ENCODE results near the gene FGD6. TPM values are rescaled to one million over a fixed set of nuclear protein-coding genes. Genes with fewer than 3 reads are reported as not detected.
A peak's percentile ranks its signal among the peaks of the same experiment; 100 is the strongest.
"Not testable (repeated sequence)": the region's sequence is repeated elsewhere in the genome, so short reads cannot be mapped to it uniquely, and the experiment has no call there.

The FGD6 gene
- total RNA-seq, 1 donor from 2014 or later, result 8.6 TPM

GRCh38 chr12:95114766-95115405 is 102.4 kb downstream of the FGD6 start:
- H3K9me3 Mint-ChIP-seq (ENCODE audit: low read depth), result no peaks in the 10 kb centered on the region
- TF ChIP-seq CTCF (IDR thresholded peaks at IDR 0.05), result no peak
- peaks cover 14% of the 10 kb centered on the region for H3K36me3 Mint-ChIP-seq (ENCODE audit: low read depth)
- no peaks in the 10 kb centered on the region for H3K27me3 Mint-ChIP-seq (ENCODE audit: low read depth)
- H3K27ac Mint-ChIP-seq (ENCODE audit: unreplicated experiment), result no peak overlapping the region
- peaks cover 29% of the 10 kb centered on the region for H3K4me1 Mint-ChIP-seq (ENCODE audit: low read depth)
- no peak for DNase-seq (ENCODE audit: low spot score)
- H3K4me3 Mint-ChIP-seq (ENCODE audit: unreplicated experiment), result no peak overlapping the region

DNA sequence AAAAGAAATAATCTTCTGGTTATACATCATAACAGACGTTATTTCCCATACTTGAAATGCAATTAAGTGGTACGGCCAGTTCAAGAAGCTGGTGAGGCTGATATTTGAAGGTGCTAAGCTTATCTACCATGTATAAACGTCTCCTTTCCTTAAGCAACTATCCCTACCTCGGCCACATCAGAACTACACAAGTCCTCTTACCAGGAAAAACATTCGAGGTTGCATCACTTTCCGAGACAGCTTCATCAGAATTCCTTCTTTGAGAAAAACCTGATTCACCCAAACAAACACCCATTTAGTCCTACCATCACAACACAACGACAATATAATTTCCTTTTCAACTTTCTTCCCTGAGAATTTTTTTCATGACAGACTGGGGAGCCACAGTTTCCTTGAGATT is 109.9 kb downstream of the FGD6 start:
- TF ChIP-seq CTCF (IDR thresholded peaks at IDR 0.05), result no peak
- Mint-ChIP-seq H3K27ac (ENCODE audit: unreplicated experiment) (no peak overlapping the region), H3K9me3 (ENCODE audit: low read depth) (no peaks in the 10 kb centered on the region), H3K4me3 (ENCODE audit: unreplicated experiment) (no peak overlapping the region), H3K27me3 (ENCODE audit: low read depth) (no peaks in the 10 kb centered on the region), H3K4me1 (ENCODE audit: low read depth) (peaks cover 17% of the 10 kb centered on the region), H3K36me3 (ENCODE audit: low read depth) (peaks cover 17% of the 10 kb centered on the region)
- no peak for DNase-seq (ENCODE audit: low spot score)

GRCh38 chr12:95105540-95105939 is 111.7 kb downstream of the FGD6 start:
- DNase-seq (ENCODE audit: low spot score), result no peak
- H3K4me3 Mint-ChIP-seq (ENCODE audit: unreplicated experiment), result no peak overlapping the region
- H3K4me1 Mint-ChIP-seq (ENCODE audit: low read depth), result peaks cover 17% of the 10 kb centered on the region
- peaks cover 15% of the 10 kb centered on the region for H3K36me3 Mint-ChIP-seq (ENCODE audit: low read depth)
- no peak overlapping the region for H3K27ac Mint-ChIP-seq (ENCODE audit: unreplicated experiment)
- H3K27me3 Mint-ChIP-seq (ENCODE audit: low read depth), result no peaks in the 10 kb centered on the region
- no peaks in the 10 kb centered on the region for H3K9me3 Mint-ChIP-seq (ENCODE audit: low read depth)
- TF ChIP-seq CTCF (IDR thresholded peaks at IDR 0.05), result no peak

DNA sequence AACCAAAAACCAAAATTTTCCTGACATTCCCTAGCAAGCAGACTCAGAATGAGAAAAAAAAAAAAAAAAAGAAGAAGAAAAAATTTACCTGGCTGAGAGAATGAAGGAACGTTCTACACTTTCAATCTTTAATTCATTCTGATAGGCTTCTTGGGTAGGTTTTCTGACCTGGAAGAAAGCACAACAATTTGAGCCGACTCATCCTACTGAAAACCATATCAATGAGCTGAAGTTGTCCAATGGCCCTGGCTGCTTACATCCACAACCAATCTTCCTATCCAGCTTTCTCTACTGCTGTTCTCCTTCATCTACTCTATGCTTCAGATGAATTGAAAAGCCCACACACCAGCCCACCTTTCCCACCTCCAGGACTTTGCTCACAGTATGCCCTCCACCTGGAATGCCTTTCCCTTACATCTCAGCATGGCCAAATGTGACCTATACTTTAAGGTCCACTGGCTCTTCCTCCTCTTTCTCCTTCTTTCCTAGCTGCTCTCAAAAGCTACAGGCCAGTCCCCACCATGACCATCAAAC is 112.3 kb downstream of the FGD6 start:
- peaks cover 17% of the 10 kb centered on the region for H3K4me1 Mint-ChIP-seq (ENCODE audit: low read depth)
- H3K36me3 Mint-ChIP-seq (ENCODE audit: low read depth), result peaks cover 20% of the 10 kb centered on the region
- no peak for DNase-seq (ENCODE audit: low spot score)
- H3K27me3 Mint-ChIP-seq (ENCODE audit: low read depth), result no peaks in the 10 kb centered on the region
- TF ChIP-seq CTCF (IDR thresholded peaks at IDR 0.05), result no peak
- H3K27ac Mint-ChIP-seq (ENCODE audit: unreplicated experiment), result no peak overlapping the region
- no peak overlapping the region for H3K4me3 Mint-ChIP-seq (ENCODE audit: unreplicated experiment)
- H3K9me3 Mint-ChIP-seq (ENCODE audit: low read depth), result no peaks in the 10 kb centered on the region

GRCh38 chr12:95102916-95103671 is 114.2 kb downstream of the FGD6 start:
- Mint-ChIP-seq H3K27me3 (ENCODE audit: low read depth) (no peaks in the 10 kb centered on the region), H3K36me3 (ENCODE audit: low read depth) (peaks cover 21% of the 10 kb centered on the region), H3K27ac (ENCODE audit: unreplicated experiment) (peak overlapping the region; percentile 50), H3K4me3 (ENCODE audit: unreplicated experiment) (no peak overlapping the region), H3K4me1 (ENCODE audit: low read depth) (peaks cover 22% of the 10 kb centered on the region), H3K9me3 (ENCODE audit: low read depth) (no peaks in the 10 kb centered on the region)
- DNase-seq (ENCODE audit: low spot score), result no peak
- TF ChIP-seq CTCF (IDR thresholded peaks at IDR 0.05), result no peak

DNA sequence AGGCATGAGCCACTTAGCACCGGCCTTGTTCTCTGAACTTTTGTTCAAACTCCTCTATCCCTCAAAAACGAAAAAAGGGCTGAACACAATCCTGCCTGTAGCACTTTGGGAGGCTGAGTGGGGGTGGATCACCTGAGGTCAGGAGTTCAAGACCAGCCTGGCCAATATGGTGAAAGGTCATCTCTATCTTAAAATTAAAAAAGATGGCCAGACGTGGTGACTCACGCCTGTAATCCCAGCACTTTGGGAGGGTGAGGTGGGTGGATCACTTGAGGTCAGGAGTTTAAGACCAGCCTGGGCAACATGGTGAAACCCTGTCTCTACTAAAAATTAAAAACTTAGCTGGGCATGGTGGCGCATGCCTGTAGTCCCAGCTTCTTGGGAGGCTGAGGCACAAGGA is 115.3 kb downstream of the FGD6 start:
- not testable (repeated sequence) for H3K27ac Mint-ChIP-seq (ENCODE audit: unreplicated experiment); H3K9me3 Mint-ChIP-seq (ENCODE audit: low read depth); H3K4me3 Mint-ChIP-seq (ENCODE audit: unreplicated experiment); H3K27me3 Mint-ChIP-seq (ENCODE audit: low read depth); DNase-seq (ENCODE audit: low spot score)
- peaks cover 17% of the 10 kb centered on the region for H3K36me3 Mint-ChIP-seq (ENCODE audit: low read depth)
- H3K4me1 Mint-ChIP-seq (ENCODE audit: low read depth), result peaks cover 26% of the 10 kb centered on the region
